Heart right ventricle (tissue), 16 donors: ENCODE results near the gene CACNA2D2. TPM values are rescaled to one million over a fixed set of nuclear protein-coding genes. Genes with fewer than 3 reads are reported as not detected.

Experiments used
- ATAC-seq, 8 donors: fragments of 200-7000 bp; cut with Tn5 transposase; one replicate each; pipeline ENCODE4 v1.9.1; 2020; ENCODE audit warnings: mild to moderate bottlenecking in 8 of 8, moderate library complexity in 8 of 8, moderate number of reproducible peaks in 1 of 8
- DNase-seq, 2 donors: peaks; one replicate each; pipeline ENCODE4 v3.0.0-alpha.2; 2020
- H3K27ac ChIP-seq, 10 donors: fragments of 200-600 bp; sonication (generic) in 2 of 10; one replicate each; pipeline versions ENCODE4 v1.5.0 to v1.8.0; 2020 to 2022; ENCODE audit warnings: mild to moderate bottlenecking in 3 of 10
- H3K27me3 ChIP-seq, 7 donors: fragments of 200-600 bp; one replicate each; pipeline ENCODE4 v1.8.0; 2021 to 2022; ENCODE audit warnings: mild to moderate bottlenecking in 2 of 7
- H3K36me3 ChIP-seq, 9 donors: fragments of 200-600 bp; sonication (generic) in 1 of 9; one replicate each; pipeline versions ENCODE4 v1.5.0 to v1.8.0; 2020 to 2022; ENCODE audit warnings: mild to moderate bottlenecking in 2 of 9
- H3K4me1 ChIP-seq, 9 donors: fragments of 200-600 bp; sonication (generic) in 1 of 9; one replicate each; pipeline versions ENCODE4 v1.5.0 to v1.8.0; 2020 to 2022; ENCODE audit warnings: mild to moderate bottlenecking in 4 of 9
- H3K4me3 ChIP-seq, 10 donors: fragments of 200-600 bp; sonication (generic) in 2 of 10; one replicate each; pipeline versions ENCODE4 v1.5.0 to v1.8.0; 2020 to 2022; ENCODE audit warnings: mild to moderate bottlenecking in 7 of 10, moderate library complexity in 2 of 10
- H3K9me3 ChIP-seq, 11 donors: fragments of 200-600 bp in 10 of 11; sonication (generic) in 2 of 11; one replicate each; pipeline versions ENCODE4 v1.5.0 to v1.8.0; 2013 to 2022; ENCODE audit warnings: mild to moderate bottlenecking in 2 of 11, control low read depth in 1 of 11, moderate library complexity in 1 of 11
- CTCF ChIP-seq, 9 donors: fragments of 200-600 bp; sonication (generic) in 2 of 9; IDR thresholded peaks; one replicate each; pipeline versions ENCODE4 v1.5.0 to v1.8.0; 2021 to 2022; ENCODE audit warnings: antibody characterized with exemption in 9 of 9, mild to moderate bottlenecking in 5 of 9, moderate library complexity in 1 of 9
- WGBS, 2 donors: extraction: QIAGEN DNeasy Blood & Tissue Kit; methylation state at CpG; one replicate each; pipeline ENCODE4 v1.1.7; 2013; ENCODE audit warnings: inconsistent platforms in 1 of 2; 5-methylcytosine and 5-hydroxymethylcytosine counted together
- intact Hi-C, 10 donors: fragments of 100-400 bp; cut with DNase I; formaldehyde crosslinking; loops; one replicate each; pipeline versions ENCODE4 v1.11.1 to v1.14.2; 2022
- polyA plus RNA-seq, 2 donors: library from polyadenylated mRNA; stranded (reverse); fragments of 200-250 nt; gene quantifications; one replicate each; pipeline ENCODE4 v1.2.3, GENCODE V29; 2013
- total RNA-seq, 10 donors: library from RNA; stranded (reverse); fragmentation: NEBNext Ultra II Directional in 3 of 10; extraction: Animal tissue kit (Norgen Biotek cat#: 25700) in 3 of 10; gene quantifications; one replicate each; pipeline versions ENCODE4 v1.2.1 to v1.2.4, GENCODE V29; 2021 to 2023
- donor health status: Arrhythmogenic right ventricular cardiomyopathy.
- donor health status: ischemic (EF 13 %, LVEDD 7.1; RV severe dilation, severe dysfunction).
- donor health status: healthy with polysubstance abuse.
- donor health status: DM: no; HTN: yes; CAD: no.
- donor health status: DM: no; HTN: no; CAD: no.
- donor health status: ischemic (EF 25% LVEDD 6.9; RV normal size, moderate dysfunction).
- donor health status: ischemic (EF 25% LVEDD 5.7; RV mildly dilated, moderate dysfunction).
- donor health status: healthy.
- donor health status: DM: yes; HTN: yes; CAD: no.
- donor health status: Ischemic cardiomyopathy.
- donor health status: ischemic (EF 35%, LVEDD 5.7; RV mildly dilated, moderate dysfunction).
- donor health status: nonischemic (EF 11% LVEDD 7.7; RV severe dilation, severe dysfunction).
- donor health status: DM: yes; HTN: yes; CAD: no.
- donor health status: PGD.
- donor health status: ischemic (EF 29% LVEDD 5.4; RV normal size, mild dysfunction).
- donor health status: nonischemic (EF 23%, LVEDD 6.1; RV moderate dilation, normal function).

The CACNA2D2 gene
- total and polyA plus RNA-seq, 12 donors, result 0.42 to 3.9 (median 2.4) TPM

GRCh38 chr3:50412231-50412754 is 91.1 kb downstream of the CACNA2D2 start:
- WGBS, 2 donors, result 72 to 82% methylated on average over 11 of the region's 11 CpGs
- Histone ChIP-seq H3K4me1 (no peaks in the 10 kb centered on the region), H3K27ac (no peak overlapping the region), H3K4me3 (no peak overlapping the region), H3K9me3 (no peaks in the 10 kb centered on the region), H3K27me3 (no peaks in the 10 kb centered on the region), H3K36me3 (no peaks in the 10 kb centered on the region)
- ATAC-seq, result no peak
- DNase-seq, result no peak
- intact Hi-C loops, result no loop called here
- TF ChIP-seq CTCF (IDR thresholded peaks at IDR 0.05), result no peak

GRCh38 chr3:50411229-50411628 is 92.2 kb downstream of the CACNA2D2 start:
- H3K9me3 ChIP-seq, result no peaks in the 10 kb centered on the region
- no peak for DNase-seq
- no peaks in the 10 kb centered on the region for H3K4me1 ChIP-seq
- no peak overlapping the region for H3K27ac ChIP-seq
- no peak overlapping the region for H3K4me3 ChIP-seq
- TF ChIP-seq CTCF (IDR thresholded peaks at IDR 0.05), result no peak
- no peak for ATAC-seq
- no peaks in the 10 kb centered on the region for H3K27me3 ChIP-seq
- intact Hi-C loops, result no loop called here
- H3K36me3 ChIP-seq, result no peaks in the 10 kb centered on the region
- WGBS, 2 donors, result 79 to 81% methylated on average over 4 of the region's 4 CpGs

GRCh38 chr3:50410608-50411139 is 92.8 kb downstream of the CACNA2D2 start:
- H3K27me3 ChIP-seq, result no peaks in the 10 kb centered on the region
- WGBS, 2 donors, result 82 to 83% methylated on average over 3 of the region's 3 CpGs
- intact Hi-C loops, result no loop called here
- H3K27ac ChIP-seq, result no peak overlapping the region
- DNase-seq, result no peak
- H3K36me3 ChIP-seq, result no peaks in the 10 kb centered on the region
- H3K4me1 ChIP-seq, result no peaks in the 10 kb centered on the region
- no peak for ATAC-seq
- no peaks in the 10 kb centered on the region for H3K9me3 ChIP-seq
- no peak for TF ChIP-seq CTCF (IDR thresholded peaks at IDR 0.05)
- no peak overlapping the region for H3K4me3 ChIP-seq

GRCh38 chr3:50410185-50410584 is 93.2 kb downstream of the CACNA2D2 start:
- no peak for TF ChIP-seq CTCF (IDR thresholded peaks at IDR 0.05)
- DNase-seq, result no peak
- Histone ChIP-seq H3K4me1 (no peaks in the 10 kb centered on the region), H3K27ac (no peak overlapping the region), H3K27me3 (no peaks in the 10 kb centered on the region), H3K4me3 (no peak overlapping the region), H3K9me3 (no peaks in the 10 kb centered on the region), H3K36me3 (no peaks in the 10 kb centered on the region)
- no peak for ATAC-seq
- intact Hi-C loops, result no loop called here
- WGBS, 2 donors, result 82 to 86% methylated on average over 2 of the region's 2 CpGs
